GM12872 (cell line): ENCODE data around the gene FAM168A.

ENCODE experiments used
- CTCF ChIP-seq: IDR thresholded peaks from 3 replicates; pipeline ENCODE4 v1.5.1; 2011; ENCODE audit warnings: low read depth, mild to moderate bottlenecking, low read length, moderate library complexity; ENCODE audit not compliant: insufficient read depth

Gene FAM168A

GRCh38 chr11:73563539-73564200 is 34.2 kb downstream of the FAM168A start:
- TF ChIP-seq CTCF: no peak

DNA sequence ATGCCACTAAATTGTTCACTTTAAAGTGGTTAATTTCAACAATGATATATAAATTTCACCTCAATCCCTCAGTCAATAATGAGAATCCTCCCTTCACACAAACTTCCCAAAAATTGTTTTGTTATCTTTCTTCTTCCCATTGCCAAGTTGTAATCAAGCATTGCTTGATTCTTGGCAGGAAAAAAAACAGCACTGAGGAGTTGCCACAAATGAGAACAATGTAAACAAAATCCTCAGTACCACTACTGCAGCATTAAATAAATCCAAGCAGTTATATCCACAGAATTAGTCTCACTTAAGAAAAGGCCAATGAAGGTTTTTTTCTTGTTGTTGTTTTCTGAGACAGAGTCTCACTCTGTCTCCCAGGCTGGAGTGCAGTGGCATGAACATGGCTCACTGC is 38.2 kb downstream of the FAM168A start:
- TF ChIP-seq CTCF: no peak

DNA sequence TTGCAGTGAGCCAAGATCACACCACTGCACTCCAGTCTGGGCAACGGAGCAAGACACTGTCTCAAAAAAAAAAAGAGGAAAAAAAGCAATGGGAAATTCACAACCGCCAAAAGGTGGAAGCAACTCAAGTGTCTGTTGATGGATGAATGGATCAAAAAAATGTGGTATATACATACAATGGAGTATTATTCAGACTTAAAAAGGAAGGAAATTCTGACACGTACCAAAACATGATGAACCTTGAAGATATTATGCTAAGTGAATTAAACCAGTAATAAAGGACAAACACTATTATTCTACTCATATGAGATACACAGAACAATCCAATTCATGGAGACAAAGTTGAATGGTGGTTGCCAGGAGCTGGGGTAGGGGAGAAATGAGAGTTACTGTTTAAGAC is 40.9 kb downstream of the FAM168A start:
- no peak for TF ChIP-seq CTCF

- TF ChIP-seq CTCF: no peak
Measured at GRCh38 chr11:73555615-73556014, 42.3 kb downstream of the FAM168A start.

- TF ChIP-seq CTCF: no peak
Measured at GRCh38 chr11:73554671-73555320, 43.1 kb downstream of the FAM168A start.

DNA sequence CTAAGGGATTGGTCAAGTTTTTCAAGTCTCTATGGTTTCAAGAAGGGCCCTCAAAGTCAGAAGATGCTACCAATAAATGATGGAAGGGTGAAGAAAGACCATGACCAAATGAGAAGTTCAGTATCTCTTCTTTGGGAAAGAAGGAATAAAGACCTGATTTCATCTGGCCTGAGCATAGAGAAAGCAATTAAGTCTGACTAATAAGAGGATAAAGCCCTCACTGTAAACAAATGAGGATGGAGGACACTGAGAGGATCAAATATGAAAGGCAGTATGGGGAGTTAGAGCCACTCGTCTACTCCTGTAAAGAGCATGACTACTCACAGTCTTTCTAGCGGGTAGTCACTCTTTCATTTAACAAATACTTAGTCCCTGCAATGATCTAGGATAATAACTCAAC is 44.6 kb downstream of the FAM168A start:
- no peak for TF ChIP-seq CTCF

- TF ChIP-seq CTCF: no peak
Measured at GRCh38 chr11:73551677-73552076, 46.2 kb downstream of the FAM168A start.
